Measurements from ENCODE around the gene PCDHGA5. TPM values are rescaled to one million over a fixed set of nuclear protein-coding genes. Genes with fewer than 3 reads are reported as not detected.
"Not testable (repeated sequence)": the region's sequence is repeated elsewhere in the genome, so short reads cannot be mapped to it uniquely, and the experiment has no call there.

PCDHGA5 gene
- polyA plus RNA-seq: not detected

DNA sequence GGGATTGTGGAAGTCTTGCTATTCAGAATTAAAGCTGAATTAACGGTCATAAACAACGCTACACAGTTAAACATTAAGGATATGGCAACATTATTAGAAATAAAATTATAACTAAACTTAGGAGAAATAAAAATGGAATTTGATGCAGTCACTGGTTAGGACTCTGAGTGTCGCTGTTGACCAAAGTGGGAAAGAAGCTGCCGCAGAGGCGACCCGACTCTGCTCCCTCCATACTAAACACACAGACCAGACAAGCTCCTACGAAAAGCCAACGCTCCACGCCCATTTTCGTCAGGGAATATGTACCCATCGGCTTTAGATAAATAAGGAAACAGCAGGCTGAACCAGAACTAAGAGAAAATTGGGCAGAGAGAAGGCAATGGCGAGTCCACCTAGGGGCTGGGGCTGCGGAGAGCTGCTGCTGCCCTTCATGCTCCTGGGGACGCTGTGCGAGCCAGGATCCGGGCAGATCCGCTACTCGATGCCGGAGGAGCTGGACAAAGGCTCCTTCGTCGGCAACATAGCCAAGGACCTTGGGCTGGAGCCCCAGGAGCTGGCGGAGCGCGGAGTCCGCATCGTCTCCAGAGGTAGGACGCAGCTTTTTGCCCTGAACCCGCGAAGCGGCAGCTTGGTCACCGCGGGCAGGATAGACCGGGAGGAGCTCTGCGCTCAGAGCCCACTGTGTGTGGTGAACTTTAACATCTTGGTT lies at the start of gene PCDHGA5:
Gene PCDHGA5 (plus strand): TSS at position 211 of the 709 bp plus-strand sequence. CDS start 169 bp downstream, at position 380.
- no peak for DNase-seq
- H3K27ac Mint-ChIP-seq: peak within 1 kb of the TSS in 1 of 6 donors; percentile 13
- peak within 1 kb of the TSS in 2 of 5 donors; percentile 8 for H3K4me3 Mint-ChIP-seq
- peaks cover 2 to 6% of the 10 kb centered on the region in 2 donors for H3K4me1 Mint-ChIP-seq
- peaks cover 23 to 69% (median 47%) of the 10 kb centered on the region in 6 donors for H3K9me3 Mint-ChIP-seq
- peaks cover 4 to 15% (median 12%) of the 10 kb centered on the region in 3 donors for H3K36me3 Mint-ChIP-seq
- H3K27me3 Mint-ChIP-seq (ENCODE audit: low read depth in 3 of 3): peaks cover 33 to 71% (median 71%) of the 10 kb centered on the region in 3 donors

DNA sequence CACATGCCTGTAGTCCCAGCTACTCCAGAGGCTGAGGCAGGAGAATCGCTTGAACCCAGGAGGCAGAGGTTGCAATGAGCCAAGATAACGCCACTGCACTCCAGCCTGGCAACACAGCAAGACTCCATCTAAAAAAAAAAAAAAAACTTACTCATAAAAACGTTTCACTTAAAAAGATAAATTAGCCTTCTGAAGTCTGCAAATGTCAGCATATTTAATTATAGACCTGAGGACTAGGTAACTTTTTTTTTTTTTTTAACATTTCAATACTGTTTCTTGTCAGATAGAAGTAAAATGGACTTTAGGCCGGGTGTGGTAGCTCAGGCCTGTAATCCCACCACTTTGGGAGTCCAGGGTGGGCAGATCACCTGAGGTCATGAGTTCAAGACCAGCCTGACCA lies 47.0 kb upstream of the PCDHGA5 start:
- Mint-ChIP-seq H3K4me1 (peaks cover 36 to 41% of the 10 kb centered on the region in 2 donors), H3K4me3 (peak overlapping the region in 1 of 5 donors; percentile 6), H3K27me3 (ENCODE audit: low read depth in 3 of 3) (peaks cover 16 to 33% (median 19%) of the 10 kb centered on the region in 3 donors), H3K36me3 (peaks cover 43 to 60% (median 58%) of the 10 kb centered on the region in 3 donors), H3K9me3 (peaks cover 51 to 96% (median 88%) of the 10 kb centered on the region in 6 donors)
- H3K27ac Mint-ChIP-seq, DNase-seq: not testable (repeated sequence)

DNA sequence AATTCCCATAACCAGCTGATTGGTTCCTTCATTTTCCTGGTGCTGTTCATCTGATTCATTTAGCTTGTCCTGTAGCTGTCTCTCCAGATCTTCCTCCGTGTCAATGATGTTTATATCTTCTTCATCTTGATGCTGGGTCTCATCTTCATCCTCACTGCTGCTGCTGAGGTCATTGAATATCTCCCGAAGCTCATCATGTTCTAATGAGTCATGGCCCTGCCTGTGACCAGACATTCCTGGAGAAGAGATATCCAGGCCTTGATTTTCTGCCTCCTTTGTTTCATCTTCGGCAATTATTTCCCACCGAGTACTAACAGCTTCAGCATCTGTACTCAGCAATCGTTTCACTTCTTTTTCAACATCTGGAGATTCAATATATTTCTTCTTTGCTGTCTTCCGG lies 44.8 kb upstream of the PCDHGA5 start:
- H3K9me3 Mint-ChIP-seq: peaks cover 37 to 78% (median 75%) of the 10 kb centered on the region in 6 donors
- peaks cover 19 to 42% (median 20%) of the 10 kb centered on the region in 3 donors for H3K27me3 Mint-ChIP-seq (ENCODE audit: low read depth in 3 of 3)
- peaks cover 38 to 51% (median 43%) of the 10 kb centered on the region in 3 donors for H3K36me3 Mint-ChIP-seq
- peaks cover 35 to 41% of the 10 kb centered on the region in 2 donors for H3K4me1 Mint-ChIP-seq
- peak overlapping the region in 3 of 6 donors; percentile 12 to 99 (median 98) for H3K27ac Mint-ChIP-seq
- peak overlapping the region; percentile 19 to 97 (median 92) for H3K4me3 Mint-ChIP-seq
- DNase-seq: no peak

DNA sequence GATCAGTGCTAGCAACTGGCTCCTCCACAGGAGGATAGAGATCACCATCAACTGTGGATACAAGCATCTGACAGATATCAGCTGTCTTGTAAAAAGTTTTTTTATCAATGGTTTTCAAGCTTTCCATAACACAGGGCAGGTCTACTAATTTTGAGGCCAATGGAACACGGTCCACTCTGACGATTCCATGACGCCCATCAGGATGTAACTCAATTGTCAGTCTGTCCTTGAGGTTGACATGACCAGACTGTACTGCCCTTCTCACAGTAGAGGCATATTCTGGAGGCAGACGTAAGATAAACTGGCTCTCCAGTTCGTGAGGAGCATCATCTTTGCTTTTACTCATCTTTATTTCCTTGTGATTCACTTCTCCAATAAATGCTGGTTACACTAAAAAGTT lies 44.3 kb upstream of the PCDHGA5 start:
- Mint-ChIP-seq H3K9me3 (peaks cover 36 to 73% (median 70%) of the 10 kb centered on the region in 6 donors), H3K36me3 (peaks cover 38 to 48% (median 40%) of the 10 kb centered on the region in 3 donors), H3K27me3 (ENCODE audit: low read depth in 3 of 3) (peaks cover 19 to 43% (median 20%) of the 10 kb centered on the region in 3 donors), H3K4me1 (peaks cover 35 to 41% of the 10 kb centered on the region in 2 donors), H3K4me3 (peak overlapping the region; percentile 91 to 97 (median 94)), H3K27ac (peak overlapping the region in 5 of 6 donors; percentile 97 to 100 (median 99))
- DNase-seq: no peak

DNA sequence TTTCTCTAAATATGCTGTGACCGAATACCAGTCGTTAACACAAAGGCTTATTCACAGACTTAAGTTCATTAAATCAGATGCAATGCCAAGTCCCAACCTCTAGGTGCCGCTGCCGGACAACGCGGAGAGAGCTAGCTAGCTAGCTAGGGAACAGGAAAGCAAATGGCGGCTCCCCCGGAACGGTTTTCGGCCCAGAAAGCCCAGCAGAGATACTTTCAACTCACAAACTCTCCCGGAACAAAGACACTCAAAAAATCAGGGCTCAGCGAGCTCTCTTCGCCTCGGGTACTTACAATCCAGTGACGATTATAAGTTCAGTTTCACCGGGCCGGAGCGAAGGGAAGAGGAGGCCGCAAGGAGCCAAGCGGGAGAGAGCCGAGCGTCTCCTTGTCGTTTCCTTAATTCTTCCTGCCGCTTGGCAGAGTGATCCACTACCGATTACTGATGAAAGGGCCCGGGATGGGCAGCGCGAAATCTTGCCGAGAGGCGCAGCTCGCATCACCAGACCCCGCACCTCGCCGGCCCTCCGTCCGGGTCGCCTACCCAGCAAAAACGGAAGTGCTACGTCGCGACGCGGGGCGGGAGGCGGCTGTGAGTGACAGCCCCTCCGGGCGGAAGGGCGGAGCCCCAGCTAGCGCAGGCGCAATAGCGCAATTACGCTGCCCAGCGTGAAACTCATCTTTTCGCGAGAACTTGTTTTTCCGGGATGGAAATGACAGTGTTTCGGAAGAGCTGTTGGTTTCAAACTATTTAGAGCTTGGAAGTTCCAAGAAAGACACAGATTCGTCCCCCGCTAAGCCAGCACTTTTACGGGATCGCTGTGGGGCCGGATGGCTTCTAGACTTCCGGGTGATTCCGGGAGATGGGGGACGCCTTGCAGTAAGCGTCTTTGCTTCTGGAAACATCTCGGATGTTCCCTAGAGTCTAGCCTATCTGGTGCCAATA lies 43.5 kb upstream of the PCDHGA5 start, which contains the start of gene TAF7:
Gene TAF7 (minus strand): TSS at position 560 of the 945 bp plus-strand sequence. CDS start 740 bp downstream, outside the sequence.
- H3K27ac Mint-ChIP-seq: peak within 1 kb of the TSS; percentile 97 to 100 (median 99)
- peak; percentile 89 to 94 (median 92) for DNase-seq
- H3K4me3 Mint-ChIP-seq: peak within 1 kb of the TSS; percentile 91 to 97 (median 94)
- peaks cover 29 to 65% (median 62%) of the 10 kb centered on the region in 6 donors for H3K9me3 Mint-ChIP-seq
- peaks cover 31 to 39% of the 10 kb centered on the region in 2 donors for H3K4me1 Mint-ChIP-seq
- peaks cover 32 to 41% (median 32%) of the 10 kb centered on the region in 3 donors for H3K36me3 Mint-ChIP-seq
- peaks cover 19 to 43% (median 20%) of the 10 kb centered on the region in 3 donors for H3K27me3 Mint-ChIP-seq (ENCODE audit: low read depth in 3 of 3)

DNA sequence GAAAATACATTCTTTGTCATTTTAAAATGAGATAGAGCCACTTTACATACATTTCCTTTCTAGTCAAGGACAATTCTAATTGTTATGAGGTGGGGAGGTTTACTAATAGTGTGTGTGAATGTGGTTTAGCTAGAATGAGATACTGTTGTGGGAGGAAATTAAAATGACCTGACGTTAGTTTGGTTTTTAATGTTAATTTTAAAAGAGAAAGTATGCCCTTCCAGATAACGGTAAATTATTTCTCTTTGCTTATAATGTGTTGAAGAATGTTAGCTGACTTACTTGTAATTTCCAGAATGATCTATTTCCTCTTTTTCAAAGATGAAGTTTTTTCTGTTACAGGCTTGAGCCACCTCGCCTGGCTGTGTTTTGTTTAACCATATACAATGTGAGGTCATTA lies 41.7 kb upstream of the PCDHGA5 start:
- peak overlapping the region in 3 of 6 donors; percentile 49 to 99 (median 56) for H3K27ac Mint-ChIP-seq
- DNase-seq: no peak

DNA sequence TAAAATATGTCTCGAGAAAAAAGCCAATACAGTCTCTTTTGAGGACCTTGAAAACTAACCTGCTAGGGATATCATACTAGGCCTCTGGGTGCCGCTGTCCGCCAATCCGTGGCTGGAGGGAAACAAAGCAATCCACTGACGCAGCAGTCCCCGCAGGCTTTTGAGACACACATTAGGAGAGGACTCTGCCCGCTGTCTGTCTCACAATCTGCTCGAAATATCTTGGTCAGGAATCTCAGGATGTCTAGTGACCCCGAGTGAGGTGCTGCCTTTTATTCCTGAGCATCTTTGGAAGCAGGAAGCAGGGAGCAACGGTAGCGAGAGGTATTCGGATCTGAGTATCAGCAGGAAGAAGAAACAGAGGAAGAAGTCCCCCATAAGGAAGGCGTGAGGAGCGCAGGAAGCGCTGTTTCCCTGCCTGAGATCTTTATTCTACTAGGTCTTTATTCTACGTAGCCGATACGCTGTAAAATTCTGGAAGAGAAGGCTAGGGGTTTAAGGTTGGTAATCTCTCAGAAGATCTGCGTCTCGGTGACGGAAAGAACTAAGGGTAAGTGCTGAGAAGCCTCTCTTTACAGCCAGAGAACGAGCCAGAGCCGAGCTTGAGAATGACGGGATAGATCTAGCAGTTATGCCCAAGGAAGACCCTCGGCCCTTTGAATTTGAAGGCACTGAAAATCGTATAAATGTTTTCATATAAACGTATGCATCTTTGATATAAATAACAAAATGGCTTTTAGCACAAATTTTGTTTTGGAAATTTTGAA lies 37.7 kb upstream of the PCDHGA5 start:
- H3K4me3 Mint-ChIP-seq: peak overlapping the region; percentile 79 to 97 (median 89)
- H3K36me3 Mint-ChIP-seq: peaks cover 0 to 7% (median 6%) of the 10 kb centered on the region in 3 donors
- peaks cover 4 to 40% (median 12%) of the 10 kb centered on the region in 6 donors for H3K9me3 Mint-ChIP-seq
- peaks cover 12 to 50% (median 22%) of the 10 kb centered on the region in 3 donors for H3K27me3 Mint-ChIP-seq (ENCODE audit: low read depth in 3 of 3)
- H3K4me1 Mint-ChIP-seq: peaks cover 10% of the 10 kb centered on the region in 2 donors
- peak overlapping the region; percentile 33 to 96 (median 88) for H3K27ac Mint-ChIP-seq
- peak; percentile 46 to 69 (median 48) for DNase-seq

More for the DNA sequence above, 41.7 kb upstream of the PCDHGA5 start:
- peak overlapping the region in 4 of 5 donors; percentile 42 to 97 (median 92) for H3K4me3 Mint-ChIP-seq
- H3K27me3 Mint-ChIP-seq (ENCODE audit: low read depth in 3 of 3): peaks cover 18 to 52% (median 26%) of the 10 kb centered on the region in 3 donors
- peaks cover 34 to 43% of the 10 kb centered on the region in 2 donors for H3K4me1 Mint-ChIP-seq
- peaks cover 28 to 32% (median 29%) of the 10 kb centered on the region in 3 donors for H3K36me3 Mint-ChIP-seq
- peaks cover 21 to 52% (median 45%) of the 10 kb centered on the region in 6 donors for H3K9me3 Mint-ChIP-seq

DNA sequence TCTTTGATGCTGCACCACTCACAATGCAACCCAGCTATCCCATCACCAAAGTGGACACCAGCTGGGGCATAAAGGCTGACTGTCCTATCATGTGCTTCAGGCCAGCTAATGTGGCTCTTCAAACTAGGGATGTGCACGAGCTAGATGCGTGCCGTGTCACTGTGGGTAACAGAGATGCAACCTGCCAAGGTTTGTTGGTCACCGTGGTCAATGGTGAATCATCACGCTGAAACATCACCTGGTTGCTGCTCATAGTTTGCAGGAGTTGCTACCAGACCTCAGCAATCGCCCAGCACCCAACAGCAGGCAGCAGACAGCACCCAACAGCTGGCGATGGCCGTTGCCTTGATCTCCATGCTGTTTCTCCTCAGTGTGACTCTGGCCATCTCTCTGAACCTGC lies 35.7 kb upstream of the PCDHGA5 start:
- Mint-ChIP-seq H3K4me3 (no peak overlapping the region), H3K9me3 (peaks cover 4 to 39% (median 14%) of the 10 kb centered on the region in 6 donors), H3K27me3 (ENCODE audit: low read depth in 3 of 3) (peaks cover 14 to 46% (median 27%) of the 10 kb centered on the region in 3 donors), H3K27ac (no peak overlapping the region), H3K4me1 (peaks cover 7% of the 10 kb centered on the region in 2 donors), H3K36me3 (peaks cover 6 to 7% (median 7%) of the 10 kb centered on the region in 3 donors)
- no peak for DNase-seq

DNA sequence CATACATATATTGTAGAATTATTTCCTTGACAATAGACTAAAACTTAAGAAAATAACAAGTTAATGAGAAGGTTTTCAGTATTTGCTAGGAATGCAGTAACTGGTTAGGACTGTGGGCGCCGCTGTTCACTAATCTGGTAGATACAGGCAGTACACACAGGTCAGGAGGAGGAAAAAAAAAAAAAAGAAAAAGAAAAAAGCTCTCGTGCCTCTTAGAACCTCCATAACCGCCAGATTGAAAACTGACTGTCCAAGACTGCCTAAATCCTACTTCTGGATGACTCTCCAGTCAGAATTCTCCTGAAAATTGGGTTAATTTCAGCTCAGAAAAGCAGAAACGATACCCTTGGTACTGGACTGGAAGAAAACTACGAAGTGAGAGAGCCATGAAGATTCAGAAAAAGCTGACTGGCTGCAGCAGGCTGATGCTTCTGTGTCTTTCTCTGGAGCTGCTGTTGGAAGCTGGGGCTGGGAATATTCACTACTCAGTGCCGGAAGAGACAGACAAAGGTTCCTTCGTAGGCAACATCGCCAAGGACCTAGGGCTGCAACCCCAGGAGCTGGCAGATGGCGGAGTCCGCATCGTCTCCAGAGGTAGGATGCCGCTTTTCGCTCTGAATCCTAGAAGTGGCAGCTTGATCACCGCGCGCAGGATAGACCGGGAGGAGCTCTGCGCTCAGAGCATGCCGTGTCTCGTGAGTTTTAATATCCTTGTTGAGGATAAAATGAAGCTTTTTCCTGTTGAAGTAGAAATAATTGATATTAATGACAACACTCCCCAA lies 33.5 kb upstream of the PCDHGA5 start, which contains the start of gene PCDHGA1:
Gene PCDHGA1 (plus strand): TSS at position 216 of the 782 bp plus-strand sequence.
- no peak within 1 kb of the TSS for H3K27ac Mint-ChIP-seq
- H3K9me3 Mint-ChIP-seq: peaks cover 12 to 62% (median 28%) of the 10 kb centered on the region in 6 donors
- peak within 1 kb of the TSS in 4 of 5 donors; percentile 58 to 75 (median 65) for H3K4me3 Mint-ChIP-seq
- peaks cover 7% of the 10 kb centered on the region in 2 donors for H3K4me1 Mint-ChIP-seq
- peak in 1 of 3 donors; percentile 42 for DNase-seq
- peaks cover 4 to 8% (median 7%) of the 10 kb centered on the region in 3 donors for H3K36me3 Mint-ChIP-seq
- peaks cover 21 to 61% (median 37%) of the 10 kb centered on the region in 3 donors for H3K27me3 Mint-ChIP-seq (ENCODE audit: low read depth in 3 of 3)

DNA sequence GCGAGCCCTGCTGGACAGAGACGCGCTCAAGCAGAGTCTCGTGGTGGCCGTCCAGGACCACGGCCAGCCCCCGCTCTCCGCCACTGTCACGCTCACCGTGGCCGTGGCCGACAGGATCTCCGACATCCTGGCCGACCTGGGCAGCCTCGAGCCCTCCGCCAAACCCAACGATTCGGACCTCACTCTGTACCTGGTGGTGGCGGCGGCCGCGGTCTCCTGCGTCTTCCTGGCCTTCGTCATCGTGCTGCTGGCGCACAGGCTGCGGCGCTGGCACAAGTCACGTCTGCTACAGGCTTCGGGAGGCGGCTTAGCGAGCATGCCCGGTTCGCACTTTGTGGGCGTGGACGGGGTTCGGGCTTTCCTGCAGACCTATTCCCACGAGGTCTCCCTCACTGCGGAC lies 31.4 kb upstream of the PCDHGA5 start:
- H3K4me3 Mint-ChIP-seq, H3K27ac Mint-ChIP-seq, DNase-seq, H3K4me1 Mint-ChIP-seq: not testable (repeated sequence)
- peaks cover 28 to 70% (median 34%) of the 10 kb centered on the region in 3 donors for H3K27me3 Mint-ChIP-seq (ENCODE audit: low read depth in 3 of 3)
- peaks cover 4 to 12% (median 8%) of the 10 kb centered on the region in 3 donors for H3K36me3 Mint-ChIP-seq
- H3K9me3 Mint-ChIP-seq: peaks cover 18 to 81% (median 39%) of the 10 kb centered on the region in 6 donors

DNA sequence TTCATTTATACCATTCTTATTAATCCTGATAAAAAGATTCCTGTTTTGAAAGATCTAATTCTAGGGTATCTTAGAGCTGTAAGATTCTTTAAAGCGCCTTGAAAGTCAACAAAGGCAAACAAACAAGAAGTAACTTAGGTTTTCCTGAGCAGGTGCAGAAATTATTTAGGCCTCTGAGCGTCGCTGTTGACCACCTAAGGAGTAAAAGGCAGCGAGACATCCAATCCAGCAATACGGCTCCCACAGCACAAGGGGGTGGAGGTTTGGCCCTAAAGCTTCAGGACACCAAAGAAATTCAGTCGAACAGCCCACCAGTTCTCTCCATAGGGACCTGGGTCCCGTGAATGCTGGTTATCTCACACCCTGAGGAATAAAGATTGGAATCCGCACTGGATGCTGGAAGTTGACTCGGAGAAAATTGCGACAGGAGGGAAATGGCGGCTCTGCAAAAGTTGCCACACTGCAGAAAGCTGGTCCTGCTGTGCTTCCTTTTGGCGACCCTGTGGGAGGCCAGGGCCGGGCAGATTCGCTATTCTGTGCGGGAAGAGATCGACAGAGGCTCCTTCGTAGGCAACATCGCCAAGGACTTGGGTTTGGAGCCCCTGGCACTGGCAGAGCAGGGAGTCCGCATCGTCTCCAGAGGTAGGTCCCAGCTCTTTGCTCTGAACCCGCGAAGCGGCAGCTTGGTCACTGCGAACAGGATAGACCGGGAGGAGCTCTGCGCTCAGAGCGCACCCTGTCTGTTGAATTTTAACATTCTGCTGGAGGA lies 25.2 kb upstream of the PCDHGA5 start, which contains the start of gene PCDHGA2:
Gene PCDHGA2 (plus strand): TSS at position 223 of the 769 bp plus-strand sequence.
- Mint-ChIP-seq H3K4me1 (no peaks in the 10 kb centered on the region), H3K4me3 (peak within 1 kb of the TSS in 1 of 5 donors; percentile 34), H3K27me3 (ENCODE audit: low read depth in 3 of 3) (peaks cover 34 to 74% (median 41%) of the 10 kb centered on the region in 3 donors), H3K27ac (no peak within 1 kb of the TSS), H3K36me3 (peaks cover 4 to 14% (median 10%) of the 10 kb centered on the region in 3 donors), H3K9me3 (peaks cover 35 to 90% (median 44%) of the 10 kb centered on the region in 6 donors)
- DNase-seq: no peak
